ENCODE measurements around the gene SUPT3H.

The SUPT3H gene

GRCh38 chr6:45377554-45378333, at the start of gene SUPT3H:
TSS of gene SUPT3H (minus strand) at chr6:45377934.
- peaks cover 10% of the 10 kb centered on the region for H3K4me1 ChIP-seq (ENCODE audit: control insufficient read depth, insufficient read depth, low read length)
- peak within 1 kb of the TSS; percentile 99 for H3K27ac ChIP-seq (ENCODE audit: low read depth, low read length)
- no peaks in the 10 kb centered on the region for H3K27me3 ChIP-seq (ENCODE audit: control insufficient read depth, insufficient read depth, low read length)
- H3K9ac ChIP-seq (ENCODE audit: low read length) = peak within 1 kb of the TSS; percentile 93
- H3K4me3 ChIP-seq (ENCODE audit: low read length) = peak within 1 kb of the TSS; percentile 96
- no peaks in the 10 kb centered on the region for H3K36me3 ChIP-seq (ENCODE audit: control insufficient read depth, insufficient read depth, low read length)

GRCh38 chr6:45426251-45426650, 48.5 kb upstream of the SUPT3H start:
- Histone ChIP-seq H3K4me3 (ENCODE audit: low read length) (no peak overlapping the region), H3K36me3 (ENCODE audit: control insufficient read depth, insufficient read depth, low read length) (no peaks in the 10 kb centered on the region), H3K27ac (ENCODE audit: low read depth, low read length) (no peak overlapping the region), H3K27me3 (ENCODE audit: control insufficient read depth, insufficient read depth, low read length) (peaks cover 10% of the 10 kb centered on the region), H3K9ac (ENCODE audit: low read length) (no peak overlapping the region), H3K4me1 (ENCODE audit: control insufficient read depth, insufficient read depth, low read length) (no peaks in the 10 kb centered on the region)

- no peaks in the 10 kb centered on the region for H3K36me3 ChIP-seq (ENCODE audit: control insufficient read depth, insufficient read depth, low read length)
- peak overlapping the region; percentile 87 for H3K4me3 ChIP-seq (ENCODE audit: low read length)
- H3K9ac ChIP-seq (ENCODE audit: low read length) = no peak overlapping the region
- H3K4me1 ChIP-seq (ENCODE audit: control insufficient read depth, insufficient read depth, low read length) = no peaks in the 10 kb centered on the region
- H3K27ac ChIP-seq (ENCODE audit: low read depth, low read length) = no peak overlapping the region
- H3K27me3 ChIP-seq (ENCODE audit: control insufficient read depth, insufficient read depth, low read length) = peaks cover 16% of the 10 kb centered on the region
Measured at GRCh38 chr6:45424451-45424861, 46.7 kb upstream of the SUPT3H start.

- Histone ChIP-seq H3K36me3 (ENCODE audit: control insufficient read depth, insufficient read depth, low read length) (no peaks in the 10 kb centered on the region), H3K27ac (ENCODE audit: low read depth, low read length) (peak overlapping the region; percentile 43), H3K9ac (ENCODE audit: low read length) (no peak overlapping the region), H3K4me3 (ENCODE audit: low read length) (peak overlapping the region; percentile 87), H3K27me3 (ENCODE audit: control insufficient read depth, insufficient read depth, low read length) (peaks cover 16% of the 10 kb centered on the region), H3K4me1 (ENCODE audit: control insufficient read depth, insufficient read depth, low read length) (no peaks in the 10 kb centered on the region)
Measured at GRCh38 chr6:45423824-45424450, 46.2 kb upstream of the SUPT3H start.

- H3K27me3 ChIP-seq (ENCODE audit: control insufficient read depth, insufficient read depth, low read length) = peaks cover 16% of the 10 kb centered on the region
- H3K27ac ChIP-seq (ENCODE audit: low read depth, low read length) = peak overlapping the region; percentile 43
- H3K36me3 ChIP-seq (ENCODE audit: control insufficient read depth, insufficient read depth, low read length) = no peaks in the 10 kb centered on the region
- peak overlapping the region; percentile 93 for H3K9ac ChIP-seq (ENCODE audit: low read length)
- H3K4me3 ChIP-seq (ENCODE audit: low read length) = peak overlapping the region; percentile 87
- H3K4me1 ChIP-seq (ENCODE audit: control insufficient read depth, insufficient read depth, low read length) = no peaks in the 10 kb centered on the region
Measured at GRCh38 chr6:45423111-45423823, 45.5 kb upstream of the SUPT3H start.

DNA sequence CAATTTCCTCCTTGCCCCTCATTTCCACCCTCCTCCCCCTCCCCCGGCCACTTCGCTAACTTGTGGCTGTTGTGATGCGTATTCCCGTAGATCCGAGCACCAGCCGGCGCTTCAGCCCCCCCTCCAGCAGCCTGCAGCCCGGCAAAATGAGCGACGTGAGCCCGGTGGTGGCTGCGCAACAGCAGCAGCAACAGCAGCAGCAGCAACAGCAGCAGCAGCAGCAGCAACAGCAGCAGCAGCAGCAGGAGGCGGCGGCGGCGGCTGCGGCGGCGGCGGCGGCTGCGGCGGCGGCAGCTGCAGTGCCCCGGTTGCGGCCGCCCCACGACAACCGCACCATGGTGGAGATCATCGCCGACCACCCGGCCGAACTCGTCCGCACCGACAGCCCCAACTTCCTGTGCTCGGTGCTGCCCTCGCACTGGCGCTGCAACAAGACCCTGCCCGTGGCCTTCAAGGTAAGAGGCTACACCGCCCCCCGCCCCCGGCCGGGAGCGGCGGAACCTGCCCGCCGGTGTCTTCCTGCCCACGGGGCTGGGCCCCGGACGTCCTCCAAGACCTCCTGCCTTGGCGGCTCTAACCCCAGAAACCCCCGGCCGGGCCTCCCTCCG, 44.9 kb upstream of the SUPT3H start:
- Histone ChIP-seq H3K4me3 (ENCODE audit: low read length) (peak overlapping the region; percentile 87), H3K9ac (ENCODE audit: low read length) (peak overlapping the region; percentile 93), H3K4me1 (ENCODE audit: control insufficient read depth, insufficient read depth, low read length) (no peaks in the 10 kb centered on the region), H3K27me3 (ENCODE audit: control insufficient read depth, insufficient read depth, low read length) (peaks cover 16% of the 10 kb centered on the region), H3K36me3 (ENCODE audit: control insufficient read depth, insufficient read depth, low read length) (no peaks in the 10 kb centered on the region), H3K27ac (ENCODE audit: low read depth, low read length) (peak overlapping the region; percentile 43)

GRCh38 chr6:45421709-45422502, 44.2 kb upstream of the SUPT3H start:
- no peak overlapping the region for H3K9ac ChIP-seq (ENCODE audit: low read length)
- no peaks in the 10 kb centered on the region for H3K36me3 ChIP-seq (ENCODE audit: control insufficient read depth, insufficient read depth, low read length)
- H3K27ac ChIP-seq (ENCODE audit: low read depth, low read length) = peak overlapping the region; percentile 43
- H3K27me3 ChIP-seq (ENCODE audit: control insufficient read depth, insufficient read depth, low read length) = peaks cover 16% of the 10 kb centered on the region
- no peaks in the 10 kb centered on the region for H3K4me1 ChIP-seq (ENCODE audit: control insufficient read depth, insufficient read depth, low read length)
- peak overlapping the region; percentile 87 for H3K4me3 ChIP-seq (ENCODE audit: low read length)

GRCh38 chr6:45420909-45421708, 43.4 kb upstream of the SUPT3H start:
- Histone ChIP-seq H3K4me1 (ENCODE audit: control insufficient read depth, insufficient read depth, low read length) (no peaks in the 10 kb centered on the region), H3K27ac (ENCODE audit: low read depth, low read length) (no peak overlapping the region), H3K9ac (ENCODE audit: low read length) (no peak overlapping the region), H3K4me3 (ENCODE audit: low read length) (peak overlapping the region; percentile 87), H3K36me3 (ENCODE audit: control insufficient read depth, insufficient read depth, low read length) (no peaks in the 10 kb centered on the region), H3K27me3 (ENCODE audit: control insufficient read depth, insufficient read depth, low read length) (peaks cover 16% of the 10 kb centered on the region)

DNA sequence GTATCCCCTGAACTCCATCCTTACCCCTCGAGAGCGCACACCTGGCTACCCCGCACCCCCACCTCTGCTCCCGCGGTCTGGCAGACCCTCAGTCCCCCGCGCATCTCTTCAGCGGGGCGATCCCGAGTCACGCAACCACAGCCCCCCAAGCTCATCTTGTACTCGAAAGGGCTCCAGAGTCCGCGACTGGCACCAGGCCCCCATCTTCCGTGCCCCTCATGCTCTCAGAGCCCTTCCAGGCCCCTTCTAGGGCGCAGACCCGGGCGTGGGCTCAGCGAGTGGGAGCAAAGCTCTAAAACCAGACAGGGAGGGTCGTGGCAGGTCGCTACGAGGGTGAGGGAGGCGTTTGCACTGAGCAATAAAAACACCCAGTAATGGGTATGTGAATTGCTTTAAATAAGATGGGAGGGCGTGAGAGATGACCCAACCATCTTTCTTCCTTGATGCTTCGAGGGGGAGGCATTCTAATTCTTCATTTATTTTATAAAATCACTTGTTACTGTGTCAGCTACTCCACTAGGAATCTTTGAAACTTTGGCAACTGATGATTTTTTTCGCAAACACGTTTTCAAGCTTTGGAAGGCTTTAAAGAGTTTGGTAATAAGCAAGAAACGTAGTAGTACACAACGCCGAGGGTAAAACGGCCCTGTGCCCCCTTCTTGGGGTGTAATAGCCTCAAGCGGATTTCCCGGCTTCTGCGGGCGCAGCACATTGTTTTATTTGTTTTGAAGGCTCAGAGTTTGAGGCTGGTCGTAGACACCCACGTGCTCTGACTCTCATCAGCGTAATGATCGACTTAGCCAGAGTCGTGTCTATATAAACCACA, 42.6 kb upstream of the SUPT3H start:
- Histone ChIP-seq H3K27me3 (ENCODE audit: control insufficient read depth, insufficient read depth, low read length) (peaks cover 16% of the 10 kb centered on the region), H3K27ac (ENCODE audit: low read depth, low read length) (no peak overlapping the region), H3K36me3 (ENCODE audit: control insufficient read depth, insufficient read depth, low read length) (no peaks in the 10 kb centered on the region), H3K4me3 (ENCODE audit: low read length) (peak overlapping the region; percentile 62), H3K9ac (ENCODE audit: low read length) (no peak overlapping the region), H3K4me1 (ENCODE audit: control insufficient read depth, insufficient read depth, low read length) (no peaks in the 10 kb centered on the region)

DNA sequence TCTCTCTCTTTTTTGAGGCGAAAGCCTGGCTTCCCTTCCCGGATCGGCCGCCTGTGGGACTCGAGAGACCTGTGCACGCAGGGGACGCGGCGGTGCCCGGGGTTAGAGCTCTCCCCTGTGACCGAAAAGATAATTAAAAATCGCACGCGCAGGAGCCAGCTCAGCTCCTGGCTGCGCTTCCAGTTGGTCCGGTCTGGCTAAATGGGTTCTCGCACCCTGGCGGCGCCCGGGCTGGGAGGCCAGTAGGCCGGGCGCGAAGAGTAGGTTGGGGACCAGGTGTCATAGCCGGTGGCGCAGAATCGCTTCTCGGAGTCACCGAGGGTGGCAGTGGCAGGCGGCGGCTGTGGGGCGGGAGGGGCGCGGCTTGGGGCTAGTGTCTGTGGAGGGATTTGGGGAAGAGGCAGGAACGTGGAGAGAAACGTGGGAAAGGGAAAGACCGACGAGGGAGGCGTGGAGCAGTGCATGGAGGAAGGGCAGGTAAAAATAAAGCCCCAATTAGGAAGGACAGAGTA, 41.9 kb upstream of the SUPT3H start:
- Histone ChIP-seq H3K27me3 (ENCODE audit: control insufficient read depth, insufficient read depth, low read length) (peaks cover 16% of the 10 kb centered on the region), H3K36me3 (ENCODE audit: control insufficient read depth, insufficient read depth, low read length) (no peaks in the 10 kb centered on the region), H3K9ac (ENCODE audit: low read length) (no peak overlapping the region), H3K27ac (ENCODE audit: low read depth, low read length) (no peak overlapping the region), H3K4me3 (ENCODE audit: low read length) (peak overlapping the region; percentile 62), H3K4me1 (ENCODE audit: control insufficient read depth, insufficient read depth, low read length) (no peaks in the 10 kb centered on the region)

Measured in rectal smooth muscle tissue (tissue), 1 donor.